Measurements from ENCODE around the gene SS18L1.

SS18L1 gene

GRCh38 chr20:62120365-62120762 lies 23.2 kb upstream of the SS18L1 start:
- H3K4me1 ChIP-seq (ENCODE audit: control extremely low read depth in 1 of 4, control insufficient read depth in 4 of 4, insufficient read depth in 4 of 4, low read length in 3 of 4), result peaks cover 6 to 62% (median 36%) of the 10 kb centered on the region in 4 experiments
- no peak overlapping the region for H3K27ac ChIP-seq (ENCODE audit: insufficient read depth in 1 of 2, low read depth in 1 of 2, low read length in 2 of 2, poor library complexity in 1 of 2, severe bottlenecking in 2 of 2)
- no peak for DNase-seq
- ChIA-PET POLR2A (no interaction called here), CTCF (interaction anchor here (1.0 to 1.9 kb wide), 5 partner anchors 7 to 54 kb away, joined by 3 to 7 read pairs (median 4); no protein-coding TSS in a partner anchor)
- H3K4me3 ChIP-seq (ENCODE audit: control insufficient read depth in 1 of 7, extremely low read depth in 1 of 7, insufficient read depth in 4 of 7, low read depth in 2 of 7, low read length in 6 of 7), result no peak overlapping the region
- peaks cover 3 to 13% (median 7%) of the 10 kb centered on the region in 4 experiments for H3K36me3 ChIP-seq (ENCODE audit: control insufficient read depth in 4 of 4, insufficient read depth in 4 of 4, low read length in 3 of 4)
- no peaks in the 10 kb centered on the region for H3K9me3 ChIP-seq (ENCODE audit: control extremely low read depth in 1 of 5, control insufficient read depth in 4 of 5, insufficient read depth in 2 of 5, low read depth in 1 of 5, low read length in 4 of 5)
- no peaks in the 10 kb centered on the region for H3K27me3 ChIP-seq (replicated peaks in 2 of 5; ENCODE audit: control insufficient read depth in 4 of 5, insufficient read depth in 5 of 5, low read length in 4 of 5)
- WGBS (ENCODE audit: insufficient coverage), result 100% methylated on average over 5 of the region's 5 CpGs

- no peaks in the 10 kb centered on the region for H3K9me3 ChIP-seq (ENCODE audit: control extremely low read depth in 1 of 5, control insufficient read depth in 4 of 5, insufficient read depth in 2 of 5, low read depth in 1 of 5, low read length in 4 of 5)
- ChIA-PET CTCF (interaction anchor here (1.0 to 1.9 kb wide), 7 partner anchors 8 to 58 kb away, joined by 3 to 7 read pairs (median 4); no protein-coding TSS in a partner anchor), POLR2A (interaction anchor here (0.8 to 3.3 kb wide), 5 partner anchors 15 to 61 kb away, joined by 3 to 26 read pairs (median 5); partner anchors contain the start of genes PSMA7, SS18L1 and TAF4)
- peak in 1 of 3 donors; percentile 70 for DNase-seq
- H3K4me1 ChIP-seq (ENCODE audit: control extremely low read depth in 1 of 4, control insufficient read depth in 4 of 4, insufficient read depth in 4 of 4, low read length in 3 of 4), result peaks cover 6 to 62% (median 36%) of the 10 kb centered on the region in 4 experiments
- H3K27ac ChIP-seq (ENCODE audit: insufficient read depth in 1 of 2, low read depth in 1 of 2, low read length in 2 of 2, poor library complexity in 1 of 2, severe bottlenecking in 2 of 2), result peak overlapping the region; percentile 40 to 79
- peaks cover 3 to 19% (median 11%) of the 10 kb centered on the region in 4 experiments for H3K36me3 ChIP-seq (ENCODE audit: control insufficient read depth in 4 of 4, insufficient read depth in 4 of 4, low read length in 3 of 4)
- 17% methylated on average over 31 of the region's 45 CpGs for WGBS (ENCODE audit: insufficient coverage)
- H3K4me3 ChIP-seq (ENCODE audit: control insufficient read depth in 1 of 7, extremely low read depth in 1 of 7, insufficient read depth in 4 of 7, low read depth in 2 of 7, low read length in 6 of 7), result peak overlapping the region; percentile 58 to 84 (median 69)
- no peaks in the 10 kb centered on the region for H3K27me3 ChIP-seq (replicated peaks in 2 of 5; ENCODE audit: control insufficient read depth in 4 of 5, insufficient read depth in 5 of 5, low read length in 4 of 5)
Measured at GRCh38 chr20:62120990-62121775, 22.4 kb upstream of the SS18L1 start.

- no peaks in the 10 kb centered on the region for H3K9me3 ChIP-seq (ENCODE audit: control extremely low read depth in 1 of 5, control insufficient read depth in 4 of 5, insufficient read depth in 2 of 5, low read depth in 1 of 5, low read length in 4 of 5)
- CTCF ChIA-PET, result interaction anchor here (1.1 to 1.9 kb wide), 5 partner anchors 9 to 59 kb away, joined by 3 to 7 read pairs (median 4); no protein-coding TSS in a partner anchor
- H3K27ac ChIP-seq (ENCODE audit: insufficient read depth in 1 of 2, low read depth in 1 of 2, low read length in 2 of 2, poor library complexity in 1 of 2, severe bottlenecking in 2 of 2), result peak within 1 kb of the TSS; percentile 40 to 79
- under 1% methylated on average over 83 of the region's 124 CpGs for WGBS (ENCODE audit: insufficient coverage)
- H3K4me1 ChIP-seq (ENCODE audit: control extremely low read depth in 1 of 4, control insufficient read depth in 4 of 4, insufficient read depth in 4 of 4, low read length in 3 of 4), result peaks cover 6 to 57% (median 33%) of the 10 kb centered on the region in 4 experiments
- DNase-seq, result peak; percentile 97 to 98 (median 98)
- POLR2A ChIA-PET, result interaction anchor here (0.6 to 3.3 kb wide), 7 partner anchors 14 to 289 kb away, joined by 3 to 26 read pairs (median 4); partner anchors contain the start of genes PSMA7, SS18L1 and TAF4
- H3K36me3 ChIP-seq (ENCODE audit: control insufficient read depth in 4 of 4, insufficient read depth in 4 of 4, low read length in 3 of 4), result peaks cover 3 to 26% (median 18%) of the 10 kb centered on the region in 4 experiments
- no peaks in the 10 kb centered on the region for H3K27me3 ChIP-seq (replicated peaks in 2 of 5; ENCODE audit: control insufficient read depth in 4 of 5, insufficient read depth in 5 of 5, low read length in 4 of 5)
- H3K4me3 ChIP-seq (ENCODE audit: control insufficient read depth in 1 of 7, extremely low read depth in 1 of 7, insufficient read depth in 4 of 7, low read depth in 2 of 7, low read length in 6 of 7), result peak within 1 kb of the TSS; percentile 68 to 88 (median 77)
Measured at GRCh38 chr20:62121776-62122653, 21.6 kb upstream of the SS18L1 start, which contains the start of gene LSM14B. Gene LSM14B, plus strand, starts transcription at chr20:62122475. Its CDS starts 192 bp downstream, at chr20:62122667.

GRCh38 chr20:62122654-62123449 lies 20.7 kb upstream of the SS18L1 start:
- Histone ChIP-seq H3K27ac (ENCODE audit: insufficient read depth in 1 of 2, low read depth in 1 of 2, low read length in 2 of 2, poor library complexity in 1 of 2, severe bottlenecking in 2 of 2) (peak overlapping the region in 1 of 2 experiments; percentile 61), H3K27me3 (replicated peaks in 2 of 5; ENCODE audit: control insufficient read depth in 4 of 5, insufficient read depth in 5 of 5, low read length in 4 of 5) (no peaks in the 10 kb centered on the region), H3K9me3 (ENCODE audit: control extremely low read depth in 1 of 5, control insufficient read depth in 4 of 5, insufficient read depth in 2 of 5, low read depth in 1 of 5, low read length in 4 of 5) (no peaks in the 10 kb centered on the region), H3K4me3 (ENCODE audit: control insufficient read depth in 1 of 7, extremely low read depth in 1 of 7, insufficient read depth in 4 of 7, low read depth in 2 of 7, low read length in 6 of 7) (peak overlapping the region; percentile 45 to 88 (median 77)), H3K4me1 (ENCODE audit: control extremely low read depth in 1 of 4, control insufficient read depth in 4 of 4, insufficient read depth in 4 of 4, low read length in 3 of 4) (peaks cover 6 to 48% (median 24%) of the 10 kb centered on the region in 4 experiments), H3K36me3 (ENCODE audit: control insufficient read depth in 4 of 4, insufficient read depth in 4 of 4, low read length in 3 of 4) (peaks cover 11 to 34% (median 26%) of the 10 kb centered on the region in 4 experiments)
- WGBS (ENCODE audit: insufficient coverage), result 0% methylated on average over 46 of the region's 77 CpGs
- CTCF ChIA-PET, result interaction anchor here (1.1 to 7.4 kb wide), 2 partner anchors 14 to 23 kb away, joined by 3 to 55 read pairs; no protein-coding TSS in a partner anchor
- DNase-seq, result peak in 1 of 3 donors; percentile 22
- POLR2A ChIA-PET, result interaction anchor here (0.6 to 3.3 kb wide), 3 partner anchors 20 to 288 kb away, joined by 3 to 26 read pairs (median 9); partner anchors contain the start of genes PSMA7, SS18L1 and TAF4

GRCh38 chr20:62123450-62124118 lies 20.0 kb upstream of the SS18L1 start:
- H3K9me3 ChIP-seq (ENCODE audit: control extremely low read depth in 1 of 5, control insufficient read depth in 4 of 5, insufficient read depth in 2 of 5, low read depth in 1 of 5, low read length in 4 of 5), result no peaks in the 10 kb centered on the region
- CTCF ChIA-PET, result interaction anchor here (0.8 to 7.4 kb wide), 6 partner anchors 13 to 99 kb away, joined by 3 to 55 read pairs (median 4); no protein-coding TSS in a partner anchor
- H3K27ac ChIP-seq (ENCODE audit: insufficient read depth in 1 of 2, low read depth in 1 of 2, low read length in 2 of 2, poor library complexity in 1 of 2, severe bottlenecking in 2 of 2), result no peak overlapping the region
- no peaks in the 10 kb centered on the region for H3K27me3 ChIP-seq (replicated peaks in 2 of 5; ENCODE audit: control insufficient read depth in 4 of 5, insufficient read depth in 5 of 5, low read length in 4 of 5)
- DNase-seq, result peak in 2 of 3 donors; percentile 48 to 50
- H3K4me3 ChIP-seq (ENCODE audit: control insufficient read depth in 1 of 7, extremely low read depth in 1 of 7, insufficient read depth in 4 of 7, low read depth in 2 of 7, low read length in 6 of 7), result peak overlapping the region; percentile 42 to 88 (median 77)
- WGBS (ENCODE audit: insufficient coverage), result 55% methylated on average over 19 of the region's 19 CpGs
- peaks cover 6 to 42% (median 18%) of the 10 kb centered on the region in 4 experiments for H3K4me1 ChIP-seq (ENCODE audit: control extremely low read depth in 1 of 4, control insufficient read depth in 4 of 4, insufficient read depth in 4 of 4, low read length in 3 of 4)
- POLR2A ChIA-PET, result interaction anchor here (1.0 to 3.3 kb wide), 2 partner anchors 10 to 58 kb away, joined by 4 to 26 read pairs; partner anchors contain the start of gene TAF4
- H3K36me3 ChIP-seq (ENCODE audit: control insufficient read depth in 4 of 4, insufficient read depth in 4 of 4, low read length in 3 of 4), result peaks cover 11 to 41% (median 30%) of the 10 kb centered on the region in 4 experiments
